Activated CD8-positive, alpha-beta memory T cell treated with anti-CD3 and anti-CD28 coated beads for 4 hours (primary cell): Measurements from ENCODE around the gene CNTN4.

Experiments
- DNase-seq, 2 donors: peaks; one replicate each; pipeline ENCODE4 v3.0.0-alpha.2; 2020; ENCODE audit warnings: low read depth in 2 of 2

The CNTN4 gene

DNA sequence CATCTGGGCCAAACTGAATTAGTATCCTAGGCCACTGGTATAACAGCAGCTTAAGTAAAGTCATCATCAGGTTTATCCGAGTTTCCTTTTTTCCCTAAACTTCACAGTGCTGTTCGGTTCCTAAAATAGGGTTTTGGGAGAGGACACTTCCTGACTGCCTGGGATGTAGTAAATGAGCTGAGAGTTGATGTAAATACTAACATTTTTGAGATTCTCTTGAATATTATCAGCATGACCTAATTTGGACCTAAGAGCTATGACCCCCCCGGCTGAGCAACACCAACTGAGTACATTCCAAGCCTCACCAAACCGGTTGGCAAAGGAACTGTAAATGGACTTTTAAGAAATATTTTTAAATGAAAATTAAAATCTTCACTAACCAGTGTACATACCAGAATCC lies 932.7 kb downstream of the CNTN4 start:
- no peak for DNase-seq

DNA sequence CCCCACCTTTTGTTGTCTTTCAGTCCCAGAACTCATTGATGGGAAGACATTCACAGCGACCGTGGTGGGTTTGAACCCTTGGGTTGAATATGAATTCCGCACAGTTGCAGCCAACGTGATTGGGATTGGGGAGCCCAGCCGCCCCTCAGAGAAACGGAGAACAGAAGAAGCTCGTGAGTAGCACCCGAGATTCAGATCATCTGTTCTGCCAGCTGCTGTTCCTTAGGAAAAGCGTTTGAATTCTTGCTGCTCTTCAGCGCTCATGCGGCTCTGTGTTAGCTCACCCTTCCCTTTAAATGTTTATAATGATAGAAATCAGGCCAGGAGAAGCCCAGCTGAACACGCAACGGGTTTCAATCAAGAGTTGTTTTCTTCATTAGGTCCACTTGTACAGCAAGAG lies 938.5 kb downstream of the CNTN4 start:
- no peak for DNase-seq

DNA sequence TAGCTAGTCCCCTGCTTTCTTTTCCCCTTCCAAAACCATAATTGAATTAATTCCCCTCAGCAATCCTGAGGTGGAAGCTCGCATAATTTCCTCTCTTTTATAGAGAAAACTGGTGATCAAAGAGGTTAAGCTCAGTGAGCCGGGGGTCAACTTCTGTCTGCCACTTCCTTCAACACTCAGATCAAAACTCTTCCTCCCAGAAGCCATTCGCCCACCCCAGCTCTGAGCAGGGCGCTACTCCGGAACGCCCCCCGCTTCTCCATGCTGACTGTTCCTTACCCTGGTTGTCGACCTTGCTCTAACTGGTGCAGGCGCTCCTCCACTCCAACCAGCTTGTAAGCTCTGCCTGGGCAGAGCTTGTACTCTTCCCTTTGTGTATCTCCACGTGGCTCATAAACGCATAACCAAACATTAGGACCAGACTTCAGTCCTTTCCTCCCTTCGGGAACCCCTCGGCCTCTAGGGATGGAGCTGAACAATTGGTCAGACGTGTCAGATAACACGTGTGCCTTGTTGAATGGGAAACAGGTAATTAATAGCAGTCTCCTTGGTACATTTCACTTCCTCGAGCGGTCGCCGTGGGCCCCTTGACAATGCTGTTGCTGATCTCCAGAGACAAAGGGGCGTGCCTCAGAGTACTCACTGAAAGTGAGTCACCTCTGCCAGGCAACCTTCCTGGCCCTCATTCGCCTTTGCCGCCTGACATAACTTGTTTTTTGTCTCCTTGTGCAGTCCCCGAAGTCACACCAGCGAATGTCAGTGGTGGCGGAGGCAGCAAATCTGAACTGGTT lies 939.7 kb downstream of the CNTN4 start:
- DNase-seq = no peak

DNA sequence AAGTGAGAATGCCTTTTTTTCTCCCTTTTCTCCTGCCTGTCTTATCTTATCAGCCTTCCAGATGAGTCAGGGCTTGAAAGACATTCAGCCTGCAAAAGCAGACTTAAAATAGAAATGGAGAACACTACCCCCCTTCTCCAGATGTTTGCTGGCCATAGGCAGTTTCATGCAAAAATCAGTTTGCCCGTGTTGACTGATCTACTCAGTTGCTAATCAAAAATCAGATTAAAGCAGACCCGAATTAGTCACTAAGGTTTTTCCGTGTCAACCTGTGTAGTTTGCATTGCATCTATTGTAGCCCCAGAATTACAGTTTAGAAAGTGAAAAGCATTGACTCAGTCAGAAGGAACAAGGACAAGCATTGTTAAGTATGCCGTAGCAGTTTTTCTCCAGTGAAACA lies 955.3 kb downstream of the CNTN4 start:
- no peak for DNase-seq

DNA sequence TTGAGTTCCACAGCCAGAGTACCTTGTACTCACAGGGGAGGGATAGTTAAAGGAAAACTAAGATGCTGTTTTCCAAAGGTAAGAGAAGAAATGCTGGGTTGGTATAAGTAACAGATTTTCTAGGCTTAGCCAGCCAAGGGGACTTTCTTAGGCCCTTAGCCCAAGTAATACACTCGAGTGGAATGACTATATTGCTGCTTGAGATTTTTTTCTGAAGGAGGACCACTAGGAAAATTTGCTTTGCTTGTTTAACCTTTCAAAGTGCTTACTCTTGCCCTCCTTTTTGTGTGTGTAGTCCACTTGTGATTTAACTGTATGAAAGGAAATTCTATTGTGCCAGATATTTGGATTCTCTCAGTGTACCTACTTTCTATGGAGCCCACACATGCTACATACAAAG lies 961.0 kb downstream of the CNTN4 start:
- no peak for DNase-seq

DNA sequence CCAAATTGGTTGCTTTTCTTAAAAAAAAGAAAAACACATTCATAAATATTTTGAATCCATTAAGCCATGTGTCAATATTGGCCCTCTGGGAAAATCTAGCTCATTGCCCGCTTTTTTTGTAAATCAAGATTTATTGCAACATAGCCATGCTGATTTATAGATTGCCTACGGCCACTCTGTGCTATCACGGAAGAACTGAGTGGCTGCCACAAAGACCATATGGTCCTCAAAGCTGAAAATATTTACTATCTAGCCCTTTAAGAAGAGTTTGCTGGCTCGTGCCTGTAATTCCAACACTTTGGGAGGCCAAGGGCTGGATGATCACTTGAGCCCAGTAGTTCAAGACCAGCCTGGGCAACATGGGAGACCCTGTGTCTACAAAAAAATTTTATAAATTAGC lies 965.6 kb downstream of the CNTN4 start:
- no peak for DNase-seq

DNA sequence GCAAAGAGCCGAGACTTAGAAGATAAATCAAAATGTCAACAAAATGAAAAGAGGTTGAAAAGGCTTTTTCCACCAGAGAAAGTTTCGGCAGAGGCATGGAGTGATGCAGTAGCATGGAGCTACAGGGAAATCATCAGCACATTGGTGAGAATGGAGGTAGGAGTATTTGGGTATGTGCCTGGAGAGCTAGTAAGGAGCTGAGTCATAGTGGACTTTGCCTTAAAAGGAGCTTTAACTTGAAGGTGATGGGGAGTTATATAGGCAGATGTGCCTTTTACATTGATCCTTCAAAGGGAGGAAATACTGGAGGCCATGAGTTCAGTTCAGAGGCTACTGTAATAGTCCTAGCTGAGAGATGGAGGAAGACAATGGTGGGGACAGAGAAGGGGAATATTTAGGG lies 967.2 kb downstream of the CNTN4 start:
- DNase-seq = no peak

DNA sequence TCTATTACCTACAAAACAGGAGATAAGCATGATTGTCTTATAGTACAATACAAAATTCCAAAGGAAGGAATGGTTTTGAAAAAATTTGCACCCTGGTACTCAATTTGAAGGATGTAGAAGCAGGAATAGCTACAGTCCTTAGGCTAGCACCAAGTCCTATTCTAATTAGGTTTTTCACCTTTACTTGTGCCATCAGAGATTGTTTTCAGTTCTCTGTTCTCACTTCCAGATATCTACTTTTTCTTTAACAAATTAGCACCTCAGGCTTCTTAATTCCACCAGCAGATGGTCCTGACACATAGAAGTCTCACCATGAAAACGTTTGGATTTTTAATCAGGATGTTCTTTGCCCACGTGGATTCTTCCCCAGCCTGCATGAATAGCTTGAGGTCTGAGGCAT lies 967.7 kb downstream of the CNTN4 start:
- DNase-seq = no peak

DNA sequence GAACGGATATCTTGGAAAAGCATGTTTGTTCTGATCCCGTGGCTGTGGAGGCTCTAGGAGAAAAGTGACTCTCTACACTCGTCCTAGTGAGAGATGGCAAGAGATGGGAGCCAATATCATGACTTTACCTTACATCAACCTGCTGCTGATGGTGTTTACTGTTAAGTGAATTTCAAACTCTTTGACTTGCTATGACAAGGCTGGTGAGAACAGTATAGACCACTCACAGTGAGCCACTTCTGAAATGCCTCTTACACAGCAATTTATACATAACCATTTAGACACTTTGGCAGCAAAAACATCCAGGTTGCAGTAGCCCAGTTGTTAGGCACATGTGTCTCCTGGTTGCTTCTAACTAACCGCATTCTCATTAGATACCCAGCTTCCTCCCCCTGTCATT lies 968.2 kb downstream of the CNTN4 start:
- no peak for DNase-seq

DNA sequence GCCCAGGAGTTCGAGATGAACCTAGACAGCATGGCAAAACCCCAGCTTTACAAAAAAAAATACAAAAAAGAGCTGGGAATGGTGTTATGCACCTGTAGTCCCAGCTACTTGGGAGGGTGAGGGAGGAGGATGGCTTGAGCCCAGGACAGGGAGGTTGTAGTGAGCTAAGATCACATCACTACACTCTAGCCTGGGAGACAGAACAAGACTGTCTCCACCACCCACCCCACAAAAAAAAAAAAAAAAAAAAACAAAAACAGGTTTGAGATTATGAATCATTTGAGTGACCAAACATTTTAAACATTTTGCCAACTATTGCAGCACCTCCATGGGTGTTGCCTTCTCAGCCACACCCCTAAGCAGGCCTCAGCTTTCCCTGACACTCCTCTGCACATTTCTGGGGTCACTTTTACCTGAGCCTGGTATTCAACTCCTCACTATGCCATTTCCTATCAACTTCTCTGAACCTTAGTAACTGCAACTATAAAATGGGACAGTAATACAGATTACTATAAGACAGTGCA lies 969.8 kb downstream of the CNTN4 start:
- no peak for DNase-seq

DNA sequence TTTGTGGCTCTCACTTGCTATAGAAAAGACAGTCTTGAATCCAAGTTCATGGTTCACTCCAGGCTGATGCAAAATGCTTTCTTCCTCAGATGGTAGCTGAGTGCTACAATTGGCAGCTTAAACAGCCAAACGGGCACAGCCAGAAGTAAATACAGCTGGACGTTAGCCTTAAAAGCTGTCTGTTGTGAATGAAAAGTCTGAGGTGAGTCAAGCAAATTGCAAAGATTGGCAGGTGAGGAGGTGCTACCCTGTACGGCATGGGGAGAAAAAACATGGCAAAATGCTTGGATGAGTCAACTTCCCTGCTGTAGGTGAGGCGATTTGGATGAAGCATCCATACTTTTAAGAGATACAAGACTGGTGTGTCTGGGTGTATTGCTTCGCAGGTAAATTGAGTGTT lies 971.1 kb downstream of the CNTN4 start:
- DNase-seq = no peak

DNA sequence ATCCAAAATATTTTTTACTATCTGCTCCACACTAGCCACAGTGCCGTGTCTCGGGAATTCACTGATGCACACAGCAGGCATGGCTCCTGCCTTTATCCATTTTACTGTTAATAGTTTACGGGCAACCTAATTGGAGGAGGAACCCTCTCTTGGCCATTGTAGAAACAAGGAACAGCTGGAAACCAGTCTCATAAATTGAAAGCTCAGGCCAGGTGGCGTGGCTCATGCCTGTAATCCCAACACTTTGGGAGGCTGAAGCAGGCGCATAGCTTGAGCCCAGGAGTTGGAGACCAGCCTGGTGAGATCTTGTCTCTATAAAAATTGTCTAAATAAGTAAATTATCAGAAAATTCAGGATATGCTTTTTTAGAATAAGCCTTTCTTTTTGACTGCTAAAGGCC lies 972.5 kb downstream of the CNTN4 start:
- no peak for DNase-seq

DNA sequence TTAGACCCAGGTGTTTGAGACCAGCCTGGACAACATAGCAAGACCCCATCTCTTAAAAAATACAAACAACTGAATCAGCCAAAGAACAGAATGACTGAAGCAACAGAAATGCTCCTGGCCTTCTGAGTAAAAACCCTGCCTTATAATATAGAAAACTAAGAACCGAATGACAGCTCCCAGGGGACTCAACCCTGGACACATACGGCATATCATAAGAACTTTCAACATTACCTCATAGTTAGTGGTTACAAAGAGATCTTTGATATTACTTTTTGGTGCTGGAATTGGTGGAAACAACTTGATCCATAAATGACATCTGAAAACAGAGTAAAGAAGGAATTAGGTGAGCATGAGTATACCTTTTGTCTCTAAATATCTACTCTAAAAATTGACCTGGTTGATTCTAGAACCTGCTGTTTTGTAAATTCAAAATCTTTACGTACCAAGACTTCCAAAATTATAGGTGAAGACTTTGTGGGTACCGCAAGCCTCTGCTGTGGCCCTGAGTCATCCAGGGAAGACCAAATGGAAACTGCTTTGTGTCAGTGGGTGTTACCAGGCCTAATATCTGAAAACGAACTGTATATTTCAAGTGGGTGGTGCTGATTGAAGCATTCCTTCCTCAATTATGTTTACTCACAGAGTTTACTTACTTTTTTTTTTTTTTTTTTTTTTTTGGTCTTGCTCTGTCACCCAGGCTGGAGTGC lies 976.0 kb downstream of the CNTN4 start:
- no peak for DNase-seq

DNA sequence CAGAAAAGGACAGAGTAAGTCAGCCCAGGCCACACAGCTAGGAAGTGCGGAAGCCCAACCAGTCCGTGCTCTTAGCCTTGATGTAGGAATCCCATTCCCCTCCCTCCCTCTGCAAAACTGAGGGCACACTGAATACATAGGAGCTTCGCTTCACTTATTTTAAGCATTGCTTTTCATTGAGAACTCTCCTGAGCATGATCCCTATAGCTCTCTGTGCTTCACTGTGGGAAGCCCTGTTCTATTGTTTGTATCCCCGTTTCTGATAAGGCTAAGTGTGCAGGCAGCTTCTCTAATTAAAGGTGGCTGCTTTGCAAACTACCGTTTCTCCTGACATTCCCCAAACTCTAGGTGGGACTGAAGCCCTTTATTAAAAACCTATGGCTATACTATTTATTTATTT lies 981.6 kb downstream of the CNTN4 start:
- DNase-seq = no peak

DNA sequence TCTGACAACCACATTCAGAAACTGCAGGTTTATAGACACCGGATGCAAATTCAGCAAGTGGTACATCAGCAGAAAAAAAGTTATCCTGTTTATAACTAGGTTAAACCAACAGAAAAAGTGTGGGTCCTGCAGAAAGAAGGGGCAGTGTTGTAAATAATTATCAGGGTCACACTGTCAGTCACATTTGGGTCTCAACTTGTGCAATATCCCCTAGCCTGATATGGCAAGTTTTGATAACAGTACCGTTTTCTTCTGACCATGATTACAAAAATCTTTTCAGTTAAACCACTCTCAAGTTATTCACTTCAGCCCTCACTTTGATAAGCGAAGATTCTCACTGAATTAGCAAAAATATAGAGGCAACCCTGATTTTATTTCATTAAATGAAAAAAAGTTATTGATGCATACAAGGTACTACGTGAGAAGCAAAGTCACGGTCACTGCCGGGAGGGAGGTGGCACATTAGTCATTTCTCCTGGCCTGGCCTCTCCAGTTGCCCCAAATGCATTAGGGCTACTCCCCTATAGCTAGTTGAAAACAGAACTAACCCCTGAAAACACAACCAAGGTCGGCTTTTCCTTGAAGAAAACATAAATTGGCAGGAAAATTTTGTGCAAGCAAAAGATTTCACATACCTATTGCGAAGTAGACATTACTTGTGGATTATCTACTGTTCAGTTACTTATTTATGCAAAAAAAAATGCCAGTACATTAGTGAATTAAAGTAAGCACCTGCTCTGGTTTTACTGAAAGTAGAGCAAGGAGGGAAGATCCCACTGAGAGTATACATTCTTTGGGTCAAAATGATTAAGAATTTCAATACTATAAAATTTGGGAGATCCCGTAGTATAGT lies 982.9 kb downstream of the CNTN4 start:
- DNase-seq = no peak

DNA sequence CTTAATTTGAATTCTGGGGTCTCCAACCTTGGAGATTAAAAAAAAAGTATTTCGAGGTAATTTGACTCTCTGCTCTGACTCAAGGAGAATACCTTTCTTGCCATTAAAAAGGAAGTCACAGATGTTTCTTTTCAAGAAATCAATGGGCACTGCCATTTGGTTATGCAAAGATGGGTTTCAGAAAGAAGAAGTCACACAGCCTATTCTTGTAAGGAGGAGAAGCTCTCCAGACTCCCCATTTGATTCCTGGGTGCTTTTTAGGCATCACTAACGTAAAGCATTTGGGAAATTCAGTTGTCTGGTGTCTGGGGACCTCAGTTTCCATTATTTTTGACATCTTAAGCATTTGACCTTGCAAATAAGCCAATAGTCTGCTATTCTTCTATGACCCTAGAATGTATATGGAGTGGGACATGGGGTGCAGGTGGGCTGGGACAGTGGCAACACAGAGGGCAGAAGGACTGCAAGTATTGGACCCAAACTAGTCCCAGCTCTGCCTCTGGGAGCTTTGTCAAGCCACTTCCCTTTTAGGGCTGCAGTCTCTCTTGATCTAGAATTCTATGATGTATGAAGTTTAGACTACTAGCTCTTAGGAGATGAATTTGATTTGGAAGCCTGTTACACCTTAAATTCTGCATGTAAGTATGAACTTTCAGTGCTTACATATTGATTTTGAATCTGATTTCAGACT lies 983.7 kb downstream of the CNTN4 start:
- no peak for DNase-seq

DNA sequence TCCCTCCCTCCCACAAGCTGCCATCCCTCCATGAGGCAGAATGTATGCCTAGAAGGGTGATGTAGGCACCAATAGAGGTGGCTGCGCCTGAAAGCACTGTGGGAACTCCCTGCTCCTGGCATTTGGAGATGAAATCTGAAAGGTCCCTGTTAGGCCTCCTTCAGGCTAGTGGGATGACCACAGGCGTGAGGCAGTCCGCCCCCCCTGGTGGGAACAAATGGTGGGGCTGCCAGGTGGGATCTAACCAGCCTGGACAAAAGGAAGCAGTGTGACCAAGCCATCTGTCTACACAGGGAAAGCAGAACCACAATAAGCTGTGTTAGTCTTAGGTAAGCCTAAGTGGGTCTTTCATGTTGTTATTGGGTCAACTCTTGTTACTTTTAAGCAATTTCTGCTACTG lies 986.2 kb downstream of the CNTN4 start:
- no peak for DNase-seq

DNA sequence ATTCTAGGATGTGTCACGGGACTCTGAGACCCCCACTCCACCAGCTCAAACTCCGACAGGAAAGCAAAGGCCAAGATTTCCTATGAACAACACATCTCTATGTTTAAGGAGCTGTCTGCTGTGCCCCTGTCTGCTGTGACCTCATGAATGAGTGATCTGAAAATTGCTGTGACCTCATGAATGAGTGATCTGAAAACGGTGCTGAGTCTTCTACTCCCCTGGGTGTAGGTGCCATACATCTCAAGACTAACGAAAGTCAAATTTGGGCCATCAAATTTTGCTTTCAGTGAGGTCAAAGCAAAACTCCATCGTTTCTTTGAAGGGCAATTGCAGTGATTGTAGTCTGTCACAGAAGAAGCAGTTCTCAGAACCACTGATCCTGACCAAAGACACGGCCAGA lies 987.1 kb downstream of the CNTN4 start:
- no peak for DNase-seq

DNA sequence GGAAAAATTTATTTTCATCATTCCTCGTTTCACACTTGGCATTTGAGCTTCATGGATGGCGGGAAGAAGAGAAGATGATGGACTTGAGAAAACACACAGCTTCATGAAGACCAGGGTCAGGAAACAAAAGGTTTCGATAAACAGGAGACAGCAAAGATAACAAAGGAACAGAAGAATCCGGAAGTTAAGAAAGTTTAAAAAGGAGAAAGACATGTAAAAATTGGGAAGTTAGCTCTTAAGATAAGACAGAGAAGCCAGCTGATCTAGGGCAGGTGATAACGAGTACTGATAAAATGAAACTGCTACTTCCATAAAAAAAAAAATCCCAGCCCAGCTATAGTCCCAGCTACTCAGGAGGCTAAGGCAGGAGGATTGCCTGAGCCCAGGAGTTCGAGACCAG lies 987.6 kb downstream of the CNTN4 start:
- DNase-seq = no peak

DNA sequence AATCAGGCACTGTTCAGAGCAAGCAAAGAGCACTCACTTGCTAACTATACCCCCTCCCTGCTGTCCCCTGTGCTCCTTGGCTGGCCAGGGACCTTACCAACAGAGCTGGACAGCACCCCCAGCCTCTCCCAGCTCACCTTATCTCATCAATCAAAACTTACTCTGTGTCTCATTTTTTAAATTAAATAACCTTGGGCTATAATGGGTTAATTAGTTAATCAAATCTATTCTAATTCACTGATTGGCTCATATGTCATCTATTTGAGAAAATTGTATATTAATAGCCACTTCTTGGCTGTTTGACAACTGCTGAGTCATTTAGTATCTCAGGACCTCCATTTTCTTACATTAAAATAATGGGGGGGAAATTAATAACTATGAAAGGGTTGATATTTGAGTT lies 988.6 kb downstream of the CNTN4 start:
- DNase-seq = no peak

DNA sequence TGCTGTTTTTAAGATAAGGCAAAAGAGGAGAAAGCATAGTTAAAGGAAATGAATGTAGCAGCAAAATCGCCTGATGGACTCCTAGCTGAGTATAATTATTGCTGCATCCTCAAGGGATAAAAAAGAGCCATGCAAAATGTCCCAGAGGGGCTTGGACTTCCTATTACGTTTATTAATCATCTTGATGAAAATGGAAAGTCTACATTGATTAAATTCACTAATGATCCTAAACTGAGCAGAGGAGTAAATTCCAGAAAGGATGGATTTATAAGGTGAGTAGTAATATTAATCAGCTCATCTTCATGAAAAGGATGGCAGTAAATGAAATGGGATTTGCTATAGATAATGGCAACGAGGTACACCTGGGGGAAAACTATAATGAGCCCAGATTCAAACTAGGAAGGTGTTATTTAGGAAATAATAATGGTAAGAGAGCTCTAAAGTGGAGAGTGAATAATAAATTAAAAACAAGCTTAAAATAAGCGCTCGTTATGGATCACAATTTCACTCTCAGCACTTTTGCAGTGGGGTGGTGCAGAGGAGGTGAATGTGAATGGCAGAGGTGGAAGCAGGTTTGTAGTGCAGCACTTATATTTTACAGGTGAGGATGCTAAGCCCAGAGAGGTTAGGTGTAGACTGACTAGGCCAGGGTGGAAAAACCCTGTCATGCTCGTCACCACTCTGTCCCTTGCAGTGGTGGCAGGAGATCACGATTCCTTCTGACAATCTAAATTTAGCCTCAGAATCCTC lies 989.2 kb downstream of the CNTN4 start:
- DNase-seq = no peak
